ENCODE measurements around the gene SHROOM1.

GRCh38 chr5:132788990-132789886 is 41.2 kb downstream of the SHROOM1 start:
- TF ChIP-seq, protein P1, sequence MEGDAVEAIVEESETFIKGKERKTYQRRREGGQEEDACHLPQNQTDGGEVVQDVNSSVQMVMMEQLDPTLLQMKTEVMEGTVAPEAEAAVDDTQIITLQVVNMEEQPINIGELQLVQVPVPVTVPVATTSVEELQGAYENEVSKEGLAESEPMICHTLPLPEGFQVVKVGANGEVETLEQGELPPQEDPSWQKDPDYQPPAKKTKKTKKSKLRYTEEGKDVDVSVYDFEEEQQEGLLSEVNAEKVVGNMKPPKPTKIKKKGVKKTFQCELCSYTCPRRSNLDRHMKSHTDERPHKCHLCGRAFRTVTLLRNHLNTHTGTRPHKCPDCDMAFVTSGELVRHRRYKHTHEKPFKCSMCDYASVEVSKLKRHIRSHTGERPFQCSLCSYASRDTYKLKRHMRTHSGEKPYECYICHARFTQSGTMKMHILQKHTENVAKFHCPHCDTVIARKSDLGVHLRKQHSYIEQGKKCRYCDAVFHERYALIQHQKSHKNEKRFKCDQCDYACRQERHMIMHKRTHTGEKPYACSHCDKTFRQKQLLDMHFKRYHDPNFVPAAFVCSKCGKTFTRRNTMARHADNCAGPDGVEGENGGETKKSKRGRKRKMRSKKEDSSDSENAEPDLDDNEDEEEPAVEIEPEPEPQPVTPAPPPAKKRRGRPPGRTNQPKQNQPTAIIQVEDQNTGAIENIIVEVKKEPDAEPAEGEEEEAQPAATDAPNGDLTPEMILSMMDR (conservative IDR thresholded peaks at IDR 0.05; ENCODE audit: low read length): no peak
- TF ChIP-seq EZH2phosphoT487 (IDR thresholded peaks at IDR 0.05; ENCODE audit: borderline replicate concordance, low read depth, low read length): no peak
